ENCODE measurements around the gene PFN4.

Gene PFN4

DNA sequence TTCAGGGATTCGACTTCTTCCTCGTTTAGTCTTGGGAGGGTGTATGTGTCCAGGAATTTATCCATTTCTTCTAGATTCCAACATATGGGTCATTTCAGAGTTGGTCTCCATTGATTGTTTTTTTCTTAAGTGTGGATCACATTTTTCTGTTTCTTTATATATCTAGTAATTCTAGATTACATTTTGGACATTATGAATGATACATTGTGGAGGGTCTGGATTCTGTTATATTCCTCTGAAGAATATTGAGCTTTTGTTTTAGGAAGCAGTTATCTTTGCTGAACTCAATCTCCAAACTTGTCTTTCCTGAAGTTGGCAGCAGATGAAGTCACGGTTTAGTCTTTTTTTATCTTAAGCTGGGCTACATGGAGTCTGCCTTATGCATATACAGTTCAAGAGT is 9.4 kb upstream of the PFN4 start:
- TF ChIP-seq, protein P1, sequence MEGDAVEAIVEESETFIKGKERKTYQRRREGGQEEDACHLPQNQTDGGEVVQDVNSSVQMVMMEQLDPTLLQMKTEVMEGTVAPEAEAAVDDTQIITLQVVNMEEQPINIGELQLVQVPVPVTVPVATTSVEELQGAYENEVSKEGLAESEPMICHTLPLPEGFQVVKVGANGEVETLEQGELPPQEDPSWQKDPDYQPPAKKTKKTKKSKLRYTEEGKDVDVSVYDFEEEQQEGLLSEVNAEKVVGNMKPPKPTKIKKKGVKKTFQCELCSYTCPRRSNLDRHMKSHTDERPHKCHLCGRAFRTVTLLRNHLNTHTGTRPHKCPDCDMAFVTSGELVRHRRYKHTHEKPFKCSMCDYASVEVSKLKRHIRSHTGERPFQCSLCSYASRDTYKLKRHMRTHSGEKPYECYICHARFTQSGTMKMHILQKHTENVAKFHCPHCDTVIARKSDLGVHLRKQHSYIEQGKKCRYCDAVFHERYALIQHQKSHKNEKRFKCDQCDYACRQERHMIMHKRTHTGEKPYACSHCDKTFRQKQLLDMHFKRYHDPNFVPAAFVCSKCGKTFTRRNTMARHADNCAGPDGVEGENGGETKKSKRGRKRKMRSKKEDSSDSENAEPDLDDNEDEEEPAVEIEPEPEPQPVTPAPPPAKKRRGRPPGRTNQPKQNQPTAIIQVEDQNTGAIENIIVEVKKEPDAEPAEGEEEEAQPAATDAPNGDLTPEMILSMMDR (IDR thresholded peaks at IDR 0.05; ENCODE audit: low read depth, low read length), result no peak
- DNase-seq (ENCODE audit: low read depth in 2 of 2), result no peak
- H3K4me3 ChIP-seq (replicated peaks in 1 of 2; ENCODE audit: low read depth in 2 of 2, low read length in 2 of 2), result no peak overlapping the region

DNA sequence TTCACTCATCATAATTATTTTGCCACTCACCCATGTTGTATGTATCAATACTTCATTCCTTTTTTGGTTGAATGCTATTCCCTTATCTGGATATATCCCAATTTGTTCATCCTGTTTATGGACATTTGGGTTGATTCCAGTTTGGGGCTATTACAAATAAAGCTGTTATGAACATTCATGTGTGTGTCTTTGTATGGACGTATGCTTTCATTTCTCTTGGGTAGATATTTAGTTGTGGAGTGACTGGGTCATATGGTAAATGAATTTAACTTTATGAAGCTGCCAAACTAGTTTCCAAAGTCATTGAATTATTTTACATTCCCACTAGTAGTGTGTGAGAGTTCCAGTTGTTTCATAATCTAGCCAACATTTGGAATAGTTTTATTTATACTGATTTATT is 2.8 kb upstream of the PFN4 start:
- DNase-seq (ENCODE audit: low read depth in 2 of 2), result no peak
- H3K4me3 ChIP-seq (replicated peaks in 1 of 2; ENCODE audit: low read depth in 2 of 2, low read length in 2 of 2), result no peak overlapping the region
- TF ChIP-seq, protein P1 (IDR thresholded peaks at IDR 0.05; ENCODE audit: low read depth, low read length), result no peak

DNA sequence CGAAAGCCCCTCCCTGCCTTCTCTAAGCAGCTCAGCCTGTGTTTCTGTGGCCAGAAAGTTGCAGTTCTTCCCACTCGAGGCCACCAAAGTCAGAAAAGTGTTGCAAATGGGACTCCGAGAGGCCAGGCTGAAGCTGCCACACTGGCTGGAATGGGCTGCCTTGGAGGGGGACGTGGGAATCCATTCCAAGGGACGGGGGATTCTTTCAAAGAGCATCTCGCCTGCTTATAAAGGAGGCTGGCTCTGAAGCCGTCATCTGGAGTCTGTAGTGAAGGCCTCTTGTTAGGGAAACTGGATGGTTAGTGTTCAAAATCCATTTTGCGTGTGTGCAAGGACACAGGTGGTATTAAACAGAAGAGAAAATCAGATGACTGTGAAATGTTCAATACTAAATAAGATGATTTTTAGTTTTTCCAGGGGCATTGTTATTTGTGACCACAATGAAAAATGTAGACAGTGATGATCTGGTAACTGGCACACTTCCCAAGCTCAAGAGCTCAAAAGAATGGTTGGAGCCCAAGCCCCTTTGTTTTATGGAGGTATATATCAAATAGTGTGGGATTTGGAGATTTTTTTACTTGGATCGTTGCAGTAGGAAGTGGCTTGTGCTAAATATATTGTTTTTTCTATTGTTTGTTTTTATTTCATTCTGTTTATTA is 917 bp upstream of the PFN4 start:
- peak in 1 of 2 donors; percentile 62 for DNase-seq (ENCODE audit: low read depth in 2 of 2)
- TF ChIP-seq, protein P1 (IDR thresholded peaks at IDR 0.05; ENCODE audit: low read depth, low read length), result no peak
- H3K4me3 ChIP-seq (replicated peaks in 1 of 2; ENCODE audit: low read depth in 2 of 2, low read length in 2 of 2), result peak overlapping the region; percentile 78 to 89

DNA sequence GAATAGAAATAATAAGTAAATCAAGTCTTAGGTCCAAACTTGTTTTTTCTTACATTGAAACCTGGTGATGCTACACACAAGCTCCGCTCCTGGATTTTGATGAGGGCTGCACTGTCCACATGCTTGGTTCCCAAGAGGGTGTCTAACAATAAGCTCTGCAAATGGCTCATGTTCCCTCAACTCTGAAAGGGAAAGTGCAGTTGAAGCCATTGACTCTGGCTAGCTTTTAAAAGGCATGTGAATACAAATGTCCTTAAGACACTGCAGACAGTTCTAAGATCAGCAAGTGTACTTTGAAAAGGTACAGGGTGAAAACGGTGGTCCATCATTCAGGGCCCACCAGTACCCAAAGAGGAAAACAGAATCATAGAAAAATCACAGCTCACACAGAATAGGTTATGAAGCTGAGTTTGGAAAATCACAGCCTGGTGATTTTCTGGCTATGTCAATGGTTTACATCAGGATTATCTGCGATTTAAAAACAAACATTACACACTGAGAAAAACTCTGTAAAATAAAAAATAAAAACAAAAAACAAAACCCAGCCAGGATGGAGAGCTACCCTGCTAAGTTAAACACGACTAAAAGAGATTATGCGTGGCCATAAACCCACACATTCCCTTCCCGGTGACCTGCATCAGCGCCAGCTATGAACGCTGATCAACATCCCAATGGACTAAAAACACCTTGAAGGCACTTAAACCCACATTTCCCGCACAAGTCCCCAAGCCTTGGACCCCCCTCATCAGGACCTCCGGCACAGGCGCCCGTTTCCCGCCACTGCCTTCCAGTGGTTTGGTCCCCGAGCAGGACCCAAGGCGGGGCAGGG is 554 bp downstream of the PFN4 start:
- TF ChIP-seq, protein P1 (IDR thresholded peaks at IDR 0.05; ENCODE audit: low read depth, low read length), result no peak
- DNase-seq (ENCODE audit: low read depth in 2 of 2), result peak in 1 of 2 donors; percentile 7

DNA sequence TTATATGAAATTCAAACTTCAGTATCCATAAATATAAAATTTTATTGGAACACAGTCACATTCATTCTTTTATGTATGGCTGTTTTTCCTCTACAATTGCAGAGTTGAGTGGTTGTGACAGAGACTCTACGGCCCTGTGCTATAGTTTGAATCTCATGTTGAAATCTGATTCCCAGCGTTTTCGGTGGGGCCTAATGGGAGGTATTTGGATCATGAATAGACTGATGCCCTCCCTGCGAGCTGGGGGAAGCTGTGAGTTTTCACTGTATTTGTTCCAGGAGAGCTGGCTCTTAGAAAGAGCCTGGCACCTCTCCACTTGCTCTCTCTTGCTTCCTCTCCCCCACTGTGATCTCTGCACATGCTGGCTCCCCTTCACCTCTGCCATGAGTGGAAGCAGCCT is 1.7 kb downstream of the PFN4 start:
- peak in 1 of 2 donors; percentile 10 for DNase-seq (ENCODE audit: low read depth in 2 of 2)
- TF ChIP-seq, protein P1 (IDR thresholded peaks at IDR 0.05; ENCODE audit: low read depth, low read length), result no peak
- no peak overlapping the region for H3K4me3 ChIP-seq (replicated peaks in 1 of 2; ENCODE audit: low read depth in 2 of 2, low read length in 2 of 2)

More for the DNA sequence above, 554 bp downstream of the PFN4 start:
- peak overlapping the region; percentile 78 to 89 for H3K4me3 ChIP-seq (replicated peaks in 1 of 2; ENCODE audit: low read depth in 2 of 2, low read length in 2 of 2)

DNA sequence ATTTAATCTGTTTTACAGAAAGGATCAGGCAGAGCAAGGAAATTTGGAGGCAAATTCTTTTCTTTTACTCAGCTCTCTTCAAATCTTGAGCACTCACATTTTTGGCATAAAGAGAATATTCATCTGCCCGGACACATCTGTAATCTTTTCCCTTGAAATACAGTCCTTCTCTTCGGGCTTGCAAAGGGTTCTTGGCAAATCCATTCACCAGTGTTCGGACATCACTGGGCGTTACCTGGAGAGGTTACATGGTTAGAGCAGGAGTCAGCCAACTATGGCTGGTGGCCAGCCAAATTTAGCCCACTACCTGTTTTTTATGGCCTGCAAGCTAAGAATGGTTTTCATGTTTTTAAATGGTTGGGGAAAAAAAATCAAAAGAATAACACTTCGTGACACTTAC is 2.1 kb downstream of the PFN4 start:
- DNase-seq (ENCODE audit: low read depth in 2 of 2), result no peak
- TF ChIP-seq, protein P1 (IDR thresholded peaks at IDR 0.05; ENCODE audit: low read depth, low read length), result no peak
- no peak overlapping the region for H3K4me3 ChIP-seq (replicated peaks in 1 of 2; ENCODE audit: low read depth in 2 of 2, low read length in 2 of 2)

All from cardiac fibroblast (primary cell).